HepG2 (cell line): ENCODE measurements around the gene KAT6B. TPM values are rescaled to one million over a fixed set of nuclear protein-coding genes. Genes with fewer than 3 reads are reported as not detected.

ENCODE experiments used
- ATAC-seq: fragments of 200-7000 bp; cut with Tn5 transposase; 3 replicates; pipeline ENCODE4 v1.9.1; 2020; ENCODE audit warnings: mild to moderate bottlenecking, moderate library complexity
- BruUV-seq: library from RNA; stranded (reverse); fragments of 400-500 nt; replicated peaks from 2 replicates; lab custom pipeline; 2021; lab: Mats Ljungman, UMichigan
- CTCF ChIA-PET: fragments of 300-600 bp; formaldehyde crosslinking; extraction: SDS; loops from one replicate; lab custom pipeline; 2021; ENCODE audit warnings: low total read pairs, inconsistent platforms, low intra/inter-chr PET ratio; lab: Yijun Ruan, JAX
- POLR2A ChIA-PET: fragments of 350-600 bp; sonication (Branson Sonifier 250); formaldehyde crosslinking; loops from one replicate; lab custom pipeline; 2020; ENCODE audit warnings: antibody characterized with exemption, inconsistent platforms; lab: Yijun Ruan, JAX
- DNase-seq: peaks from one replicate; pipeline ENCODE4 v3.0.0-alpha.2; 2015; ENCODE audit warnings: low spot score
- FAIRE-seq: peaks from 3 replicates; lab custom pipeline; 2011; peaks lifted over from hg19 to GRCh38; lab: Jason Lieb, UNC
- H2AFZ ChIP-seq: one replicate; pipeline ENCODE4 v1.6.1; 2011; ENCODE audit warnings: low read length, inconsistent platforms
- H3K27ac ChIP-seq: fragments of 300-600 bp; 3 replicates; pipeline ENCODE4 v1.8.0; 2011; ENCODE audit warnings: mixed run types, mild to moderate bottlenecking, mixed read lengths, low read length, inconsistent platforms; ENCODE audit not compliant: insufficient read depth; ENCODE audit errors: extremely low read length
- H3K27me3 ChIP-seq, 2 experiments: fragments of 200-600 bp in 1 of 2; 2 replicates in 1 of 2; 3 replicates in 1 of 2; pipeline versions ENCODE4 v1.6.0 to v1.8.0; 2011; ENCODE audit warnings: low read length in 2 of 2, mild to moderate bottlenecking in 2 of 2, moderate library complexity in 2 of 2, inconsistent platforms in 1 of 2; ENCODE audit not compliant: insufficient read depth in 2 of 2, control insufficient read depth in 1 of 2
- H3K36me3 ChIP-seq, 2 experiments: fragments of 200-600 bp in 1 of 2; replicated peaks in 1 of 2; 2 replicates in 1 of 2; 3 replicates in 1 of 2; pipeline versions ENCODE4 v1.5.1 to v1.8.0; 2011; ENCODE audit warnings: low read length in 2 of 2, inconsistent platforms in 1 of 2; ENCODE audit not compliant: insufficient read depth in 2 of 2, control insufficient read depth in 1 of 2
- H3K4me1 ChIP-seq: 2 replicates; pipeline ENCODE4 v1.5.1; 2012; ENCODE audit warnings: low read length, inconsistent platforms; ENCODE audit not compliant: insufficient read depth
- H3K4me2 ChIP-seq: 2 replicates; pipeline ENCODE4 v1.6.0; 2011; ENCODE audit warnings: low read depth, low read length, inconsistent platforms
- H3K4me3 ChIP-seq, 3 experiments: fragments of 200-600 bp in 1 of 3; sonication (generic), shearing (Covaris generic) in 1 of 3; replicated peaks in 1 of 3; 2 replicates each; pipeline ENCODE4 v1.5.1; 2011 to 2016; ENCODE audit warnings: low read length in 3 of 3, inconsistent platforms in 2 of 3, low read depth in 2 of 3, mild to moderate bottlenecking in 2 of 3, control low read depth in 1 of 3, mixed read lengths in 1 of 3; ENCODE audit not compliant: insufficient read depth in 1 of 3
- H3K79me2 ChIP-seq: one replicate; pipeline ENCODE4 v1.6.1; 2011; ENCODE audit warnings: low read length, inconsistent platforms; ENCODE audit not compliant: insufficient read depth
- H3K9ac ChIP-seq: 2 replicates; pipeline ENCODE4 v1.6.0; 2011; ENCODE audit warnings: mild to moderate bottlenecking, low read depth, low read length, inconsistent platforms; ENCODE audit not compliant: insufficient read depth
- H3K9me3 ChIP-seq: 2 replicates; pipeline ENCODE4 v1.5.1; 2012; ENCODE audit warnings: mild to moderate bottlenecking, low read length
- H4K20me1 ChIP-seq: 2 replicates; pipeline ENCODE4 v1.6.0; 2011; ENCODE audit warnings: inconsistent platforms, mild to moderate bottlenecking, low read length, moderate library complexity; ENCODE audit not compliant: insufficient read depth
- NR2F1 ChIP-seq, 2 experiments: fragments of 450-650 bp in 1 of 2; formaldehyde crosslinking in 1 of 2; IDR thresholded peaks; 2 replicates each; pipeline versions ENCODE4 v1.5.0 to v1.6.1; 2016 to 2020; ENCODE audit warnings: mild to moderate bottlenecking in 1 of 2, missing compliant biosample characterization in 1 of 2, missing genetic modification reagents in 1 of 2, moderate library complexity in 1 of 2
- RBFOX2 ChIP-seq: fragments of 200-400 bp; formaldehyde crosslinking; IDR thresholded peaks from 2 replicates; pipeline ENCODE4 v1.6.1; 2017; ENCODE audit warnings: low read depth, mild to moderate bottlenecking, low read length
- RFXAP ChIP-seq: sonication (generic); formaldehyde crosslinking; IDR thresholded peaks from 2 replicates; pipeline ENCODE4 v1.4.0; 2020; ENCODE audit warnings: missing genetic modification reagents, borderline replicate concordance
- SIN3B ChIP-seq: fragments of 150-350 bp; IDR thresholded peaks from 2 replicates; pipeline ENCODE4 v1.6.1; 2014; ENCODE audit warnings: low read length
- ZBTB40 ChIP-seq, 2 experiments: fragments of 450-650 bp in 1 of 2; sonication (generic) in 1 of 2; formaldehyde crosslinking in 1 of 2; IDR thresholded peaks; 2 replicates each; pipeline versions ENCODE4 v1.6.1 to v1.8.0; 2016 to 2022; ENCODE audit warnings: antibody characterized with exemption in 1 of 2, mild to moderate bottlenecking in 1 of 2, missing genetic modification reagents in 1 of 2
- ZNF569 ChIP-seq: sonication (generic); formaldehyde crosslinking; IDR thresholded peaks from 2 replicates; pipeline ENCODE4 v1.5.0; 2020; ENCODE audit warnings: mild to moderate bottlenecking, missing genetic modification reagents, moderate library complexity, borderline replicate concordance
- ZNF720 ChIP-seq: sonication (generic); formaldehyde crosslinking; IDR thresholded peaks from 2 replicates; pipeline ENCODE4 v1.4.0; 2020; ENCODE audit warnings: missing genetic modification reagents
- WGBS: methylation state at CpG from one replicate; pipeline ENCODE4 v1.1.6; 2017; ENCODE audit warnings: low lambda C conversion rate; 5-methylcytosine and 5-hydroxymethylcytosine counted together
- in situ Hi-C: cut with HindIII; loops from 2 replicates; pipeline ENCODE4 v1.10.0; 2017; ENCODE audit warnings: low pct_unique_long_range_greater_than_20kb; ENCODE audit not compliant: extremely low pct_ligation_motif_present
- intact Hi-C: fragments of 100-400 bp; cut with micrococcal nuclease; formaldehyde crosslinking; loops from one replicate; pipeline ENCODE4 v1.10.0; 2022; ENCODE audit not compliant: unreplicated experiment
- polyA plus RNA-seq, 8 experiments: library from polyadenylated mRNA; depleted of rRNA in 3 of 8; stranded (reverse) in 7 of 8; unstranded in 1 of 8; fragments of >200 nt; fragmentation: Illumina TruSeq in 4 of 8; extraction: Trizol in 4 of 8; gene quantifications; 2 replicates each; pipeline versions ENCODE4 v1.2.1 to v1.2.3, GENCODE V29; 2011 to 2016; ENCODE audit warnings: low read depth in 4 of 8, missing spikeins in 1 of 8, mixed read lengths in 1 of 8; ENCODE audit not compliant: insufficient read depth in 1 of 8
- total RNA-seq, 5 experiments: library from RNA; depleted of rRNA; stranded (reverse); fragments of >200 nt; fragmentation: Illumina TruSeq; extraction: Trizol; gene quantifications; 2 replicates each; pipeline ENCODE4 v1.2.3, GENCODE V29; 2016; ENCODE audit warnings: low read depth in 1 of 5

The KAT6B gene
- total and polyA plus RNA-seq, 2 of the 13 experiments (the other 11 are each of a cell fraction or from before 2014, with no cell fraction given) = 3.0 to 9.5 TPM

DNA sequence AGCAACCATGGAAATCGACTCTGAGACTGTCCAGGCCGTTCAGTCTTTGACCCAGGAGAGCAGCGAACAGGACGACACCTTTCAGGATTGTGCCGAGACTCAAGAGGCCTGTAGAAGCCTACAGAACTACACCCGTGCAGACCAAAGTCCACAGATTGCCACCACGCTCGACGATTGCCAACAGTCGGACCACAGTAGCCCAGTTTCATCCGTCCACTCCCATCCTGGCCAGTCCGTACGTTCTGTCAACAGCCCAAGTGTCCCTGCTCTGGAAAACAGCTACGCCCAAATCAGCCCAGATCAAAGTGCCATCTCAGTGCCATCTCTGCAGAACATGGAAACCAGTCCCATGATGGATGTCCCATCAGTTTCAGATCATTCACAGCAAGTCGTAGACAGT is 203.0 kb downstream of the KAT6B start:
- ATAC-seq (no peak), FAIRE-seq (no peak), DNase-seq (no peak)
- Histone ChIP-seq H3K27me3 (no peaks in the 10 kb centered on the region), H3K4me3 (no peak overlapping the region), H4K20me1 (no peaks in the 10 kb centered on the region), H2AFZ (no peak overlapping the region), H3K9me3 (no peaks in the 10 kb centered on the region), H3K79me2 (no peaks in the 10 kb centered on the region), H3K9ac (no peak overlapping the region), H3K27ac (no peak overlapping the region), H3K36me3 (peaks cover 20 to 51% of the 10 kb centered on the region in 2 experiments; a peak in 4 of 5 replicates), H3K4me2 (no peak overlapping the region), H3K4me1 (peaks cover 7% of the 10 kb centered on the region; the same call in 1 of the 2 replicates)
- in situ Hi-C loops (loop anchor here (10.0 kb wide), 1 partner anchor 785 kb away; no protein-coding TSS in a partner anchor), intact Hi-C loops (loop anchor here (10.0 kb wide), 1 partner anchor 265 kb away; no protein-coding TSS in a partner anchor)
- 89% methylated on average over 13 of the region's 15 CpGs for WGBS
- no peak for TF ChIP-seq RBFOX2
- ChIA-PET POLR2A (no interaction called here), CTCF (no interaction called here)
- no TSS peak for BruUV-seq

DNA sequence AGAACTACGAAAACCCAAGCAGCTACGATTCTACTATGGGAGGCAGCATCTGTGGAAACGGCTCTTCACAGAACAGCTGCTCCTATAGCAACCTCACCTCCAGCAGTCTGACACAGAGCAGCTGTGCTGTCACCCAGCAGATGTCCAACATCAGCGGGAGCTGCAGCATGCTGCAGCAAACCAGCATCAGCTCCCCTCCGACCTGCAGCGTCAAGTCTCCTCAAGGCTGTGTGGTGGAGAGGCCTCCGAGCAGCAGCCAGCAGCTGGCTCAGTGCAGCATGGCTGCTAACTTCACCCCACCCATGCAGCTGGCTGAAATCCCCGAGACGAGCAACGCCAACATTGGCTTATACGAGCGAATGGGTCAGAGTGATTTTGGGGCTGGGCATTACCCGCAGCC is 203.5 kb downstream of the KAT6B start:
- Histone ChIP-seq H3K9ac (no peak overlapping the region), H3K4me1 (peaks cover 7% of the 10 kb centered on the region; the same call in 1 of the 2 replicates), H2AFZ (no peak overlapping the region), H3K36me3 (peaks cover 19 to 47% of the 10 kb centered on the region in 2 experiments; a peak in 4 of 5 replicates), H4K20me1 (no peaks in the 10 kb centered on the region), H3K79me2 (no peaks in the 10 kb centered on the region), H3K4me2 (no peak overlapping the region), H3K27me3 (no peaks in the 10 kb centered on the region), H3K9me3 (no peaks in the 10 kb centered on the region), H3K4me3 (no peak overlapping the region), H3K27ac (no peak overlapping the region)
- in situ Hi-C loops (loop anchor here (10.0 kb wide), 1 partner anchor 785 kb away; no protein-coding TSS in a partner anchor), intact Hi-C loops (loop anchor here (10.0 kb wide), 1 partner anchor 265 kb away; no protein-coding TSS in a partner anchor)
- DNase-seq (no peak), ATAC-seq (no peak), FAIRE-seq (no peak)
- CTCF ChIA-PET = no interaction called here
- POLR2A ChIA-PET = no interaction called here
- 95% methylated on average over 10 of the region's 13 CpGs for whole genome bisulfite sequencing
- BruUV-seq = no TSS peak
- TF ChIP-seq NR2F1 (CRISPR knock-in tag; IDR thresholded peaks at IDR 0.05) (no peak), ZBTB40 (IDR thresholded peaks at IDR 0.05) (no peak), ZBTB40 (CRISPR knock-in tag; IDR thresholded peaks at IDR 0.05) (no peak), ZNF720 (no peak), ZNF569 (CRISPR knock-in tag) (no peak), RFXAP (CRISPR knock-in tag) (no peak), SIN3B (no peak)
